Activated CD4-positive, alpha-beta T cell treated with anti-CD3 and anti-CD28 coated beads for 36 hours (primary cell): ENCODE data around the gene LTBP1. TPM values are rescaled to one million over a fixed set of nuclear protein-coding genes. Genes with fewer than 3 reads are reported as not detected.

Experiments
- ATAC-seq: fragments of 200-7000 bp; cut with Tn5 transposase; one replicate; pipeline ENCODE4 v1.10.0; 2021; ENCODE audit warnings: mild to moderate bottlenecking, moderate library complexity
- CTCF ChIA-PET: fragments of 350-600 bp; sonication (Branson Sonifier 250); formaldehyde crosslinking; loops from one replicate; lab custom pipeline; 2021; ENCODE audit warnings: antibody characterized with exemption; lab: Charles Lee
- POLR2A ChIA-PET: fragments of 350-600 bp; sonication (Branson Sonifier 250); formaldehyde crosslinking; loops from one replicate; lab custom pipeline; 2021; ENCODE audit warnings: antibody characterized with exemption, inconsistent platforms; lab: Charles Lee
- DNase-seq: peaks from one replicate; pipeline ENCODE4 v3.0.0-alpha.2; 2020
- H3K27ac Mint-ChIP-seq: one replicate; pipeline ENCODE4 v1.8.0; 2021; ENCODE audit warnings: mixed read lengths
- H3K27me3 Mint-ChIP-seq: one replicate; pipeline ENCODE4 v1.8.0; 2021; ENCODE audit warnings: mixed read lengths
- H3K36me3 Mint-ChIP-seq: one replicate; pipeline ENCODE4 v1.8.0; 2021; ENCODE audit warnings: low read depth, mixed read lengths
- H3K4me1 Mint-ChIP-seq: one replicate; pipeline ENCODE4 v1.8.0; 2021; ENCODE audit warnings: mixed read lengths
- H3K4me3 Mint-ChIP-seq: one replicate; pipeline ENCODE4 v1.8.0; 2021; ENCODE audit warnings: mild to moderate bottlenecking, moderate library complexity, mixed read lengths
- H3K9me3 Mint-ChIP-seq: one replicate; pipeline ENCODE4 v1.8.0; 2021; ENCODE audit warnings: low read depth, mixed read lengths
- intact Hi-C, 2 experiments: fragments of 100-400 bp; cut with DNase I in 1 of 2; cut with micrococcal nuclease in 1 of 2; formaldehyde crosslinking; loops; one replicate each; pipeline versions ENCODE4 v1.14.2 to v1.15.1; 2022 to 2024; cut with DNase I, micrococcal nuclease
- total RNA-seq, 2 experiments: library from RNA; stranded (reverse); gene quantifications; one replicate each; pipeline ENCODE4 v1.2.3, GENCODE V29; 2021

Gene LTBP1
- total RNA-seq, 2 experiments from 2014 or later: 0.14 to 0.26 TPM

DNA sequence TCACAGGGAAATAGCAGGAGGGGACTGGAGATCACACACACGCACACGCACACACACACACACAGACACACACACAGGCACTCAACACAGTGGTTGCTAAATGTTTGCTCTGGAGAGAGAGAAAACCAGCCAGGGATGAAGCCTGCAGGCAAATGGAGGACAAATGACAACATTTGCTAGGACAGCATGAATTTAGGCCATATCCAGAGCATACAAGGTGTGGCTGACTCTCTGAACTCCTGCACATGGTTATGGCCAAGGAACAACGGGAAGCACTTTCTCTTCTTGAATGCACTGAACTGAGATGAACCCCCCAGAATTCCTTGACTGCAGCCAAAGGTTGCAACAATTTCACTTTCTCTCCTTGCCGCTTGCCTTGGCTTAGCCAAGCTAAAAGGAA lies 299.7 kb downstream of the LTBP1 start:
- no peaks in the 10 kb centered on the region for H3K27me3 Mint-ChIP-seq
- no peak for ATAC-seq
- H3K36me3 Mint-ChIP-seq: no peaks in the 10 kb centered on the region

DNA sequence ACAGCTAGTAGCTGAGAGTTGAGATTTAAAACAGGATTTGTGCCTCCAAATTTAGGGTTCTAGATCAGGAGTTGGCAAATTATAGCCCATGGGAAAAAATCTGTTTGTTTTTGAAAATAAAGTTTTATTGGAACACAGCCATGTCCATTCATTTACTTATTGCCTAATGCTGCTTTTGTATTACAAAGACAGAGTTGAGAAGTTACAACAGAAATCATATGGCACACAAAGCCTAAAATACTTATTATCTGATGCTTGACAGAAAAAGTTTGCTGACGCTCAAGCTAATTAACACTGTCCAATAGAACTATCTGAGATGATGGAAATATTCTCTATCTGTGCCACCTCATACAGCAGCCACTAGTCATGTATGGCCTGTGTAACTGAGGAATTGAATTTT lies 300.6 kb downstream of the LTBP1 start:
- DNase-seq (no peak), ATAC-seq (no peak)
- ChIA-PET POLR2A (no interaction called here), CTCF (no interaction called here)
- H3K27me3 Mint-ChIP-seq: no peaks in the 10 kb centered on the region
- intact Hi-C loops: no loop called here
- H3K4me3 Mint-ChIP-seq: no peak overlapping the region
- H3K9me3 Mint-ChIP-seq: no peaks in the 10 kb centered on the region
- no peak overlapping the region for H3K27ac Mint-ChIP-seq
- H3K4me1 Mint-ChIP-seq: no peaks in the 10 kb centered on the region
- no peaks in the 10 kb centered on the region for H3K36me3 Mint-ChIP-seq

More for the DNA sequence above, 299.7 kb downstream of the LTBP1 start:
- H3K9me3 Mint-ChIP-seq: no peaks in the 10 kb centered on the region
- no peak for DNase-seq
- H3K27ac Mint-ChIP-seq: no peak overlapping the region
- CTCF ChIA-PET: no interaction called here
- intact Hi-C loops: no loop called here
- no peaks in the 10 kb centered on the region for H3K4me1 Mint-ChIP-seq
- POLR2A ChIA-PET: no interaction called here
- H3K4me3 Mint-ChIP-seq: no peak overlapping the region

DNA sequence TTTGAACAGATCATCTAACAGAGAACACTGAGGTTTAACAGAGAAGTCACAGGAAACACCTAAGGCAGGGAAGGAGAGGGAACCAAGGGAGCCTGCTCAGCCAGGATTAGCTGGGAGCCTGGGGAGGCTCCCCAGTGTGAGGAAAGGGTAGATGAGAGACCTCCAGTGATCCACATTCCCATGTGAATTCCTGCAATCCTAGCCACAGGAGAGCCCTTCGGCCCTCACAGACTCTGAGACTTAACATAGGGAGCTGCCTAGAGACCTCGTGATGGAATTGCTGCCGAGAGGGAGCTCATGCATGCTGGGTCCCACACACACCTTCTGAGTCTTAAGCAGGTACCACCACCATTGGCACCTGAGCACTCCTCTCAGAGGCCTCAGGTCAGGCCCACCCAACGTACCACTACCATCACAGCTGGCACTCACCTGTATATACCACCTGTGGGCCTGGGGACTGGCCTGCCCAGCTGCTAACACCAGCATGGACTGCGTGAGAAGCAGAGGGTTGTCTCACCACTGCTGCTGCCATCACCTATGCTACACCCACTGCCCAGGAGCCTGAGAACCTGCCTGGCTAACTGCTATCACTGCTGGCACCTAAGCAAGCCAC lies 303.8 kb downstream of the LTBP1 start:
- no peak for ATAC-seq
- ChIA-PET POLR2A (no interaction called here), CTCF (no interaction called here)
- no peak overlapping the region for H3K4me3 Mint-ChIP-seq
- intact Hi-C loops: no loop called here
- H3K36me3 Mint-ChIP-seq: no peaks in the 10 kb centered on the region
- no peaks in the 10 kb centered on the region for H3K9me3 Mint-ChIP-seq
- no peaks in the 10 kb centered on the region for H3K4me1 Mint-ChIP-seq
- no peaks in the 10 kb centered on the region for H3K27me3 Mint-ChIP-seq
- no peak for DNase-seq
- no peak overlapping the region for H3K27ac Mint-ChIP-seq

DNA sequence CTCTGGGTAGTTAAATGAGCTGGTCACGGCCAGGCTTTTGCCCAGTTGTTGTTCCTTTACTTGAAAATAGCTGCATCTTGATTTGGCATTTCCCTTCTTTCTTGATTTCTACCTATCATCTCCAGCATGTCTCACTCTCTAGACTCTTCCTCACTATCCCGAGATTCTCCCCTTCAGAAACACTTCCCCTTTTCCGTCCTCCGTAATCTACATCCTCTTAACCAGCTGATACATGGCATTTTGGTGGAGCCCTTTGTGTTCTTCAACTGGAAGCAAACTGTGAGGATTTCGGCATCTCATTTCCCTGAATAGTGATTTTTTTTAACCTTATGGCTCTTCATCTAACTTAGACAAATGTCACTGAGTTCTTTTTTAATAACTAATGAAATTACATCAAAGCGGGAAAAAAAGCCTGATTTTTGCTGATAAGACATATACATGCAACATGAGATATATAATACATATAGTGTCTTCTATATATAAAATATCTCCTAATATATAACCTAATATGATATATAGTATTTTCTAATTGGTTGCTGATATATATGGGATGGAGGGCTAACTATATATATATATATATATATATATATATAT lies 309.5 kb downstream of the LTBP1 start:
- Mint-ChIP-seq H3K27me3 (peaks cover 4% of the 10 kb centered on the region), H3K27ac (no peak overlapping the region), H3K36me3 (no peaks in the 10 kb centered on the region), H3K9me3 (no peaks in the 10 kb centered on the region), H3K4me3 (no peak overlapping the region), H3K4me1 (no peaks in the 10 kb centered on the region)
- no peak for ATAC-seq
- CTCF ChIA-PET: no interaction called here
- no peak for DNase-seq
- intact Hi-C loops: no loop called here
- POLR2A ChIA-PET: no interaction called here

DNA sequence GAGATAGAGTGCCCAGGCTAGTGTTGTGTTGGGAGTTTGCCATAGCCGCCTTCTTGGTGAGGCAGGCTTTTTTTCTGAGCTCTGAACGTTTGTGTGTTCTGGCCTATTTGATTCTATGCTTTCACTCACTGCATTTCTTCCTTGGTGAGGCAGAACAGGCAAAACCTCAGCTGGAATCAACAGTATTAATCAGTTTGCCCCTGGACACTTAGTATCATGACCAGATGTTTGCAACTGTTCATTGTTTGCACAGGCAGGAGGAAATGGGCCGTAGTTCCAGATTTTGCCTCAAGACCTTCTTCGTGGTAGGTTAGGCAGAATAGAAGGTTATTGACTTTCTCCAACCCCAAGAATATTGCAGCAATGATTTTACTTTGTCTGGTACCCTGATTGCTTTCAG lies 311.6 kb downstream of the LTBP1 start:
- Mint-ChIP-seq H3K4me1 (no peaks in the 10 kb centered on the region), H3K27me3 (peaks cover 4% of the 10 kb centered on the region), H3K36me3 (no peaks in the 10 kb centered on the region), H3K9me3 (no peaks in the 10 kb centered on the region), H3K27ac (no peak overlapping the region), H3K4me3 (no peak overlapping the region)
- ChIA-PET CTCF (no interaction called here), POLR2A (no interaction called here)
- no peak for ATAC-seq
- DNase-seq: no peak
- intact Hi-C loops: no loop called here

DNA sequence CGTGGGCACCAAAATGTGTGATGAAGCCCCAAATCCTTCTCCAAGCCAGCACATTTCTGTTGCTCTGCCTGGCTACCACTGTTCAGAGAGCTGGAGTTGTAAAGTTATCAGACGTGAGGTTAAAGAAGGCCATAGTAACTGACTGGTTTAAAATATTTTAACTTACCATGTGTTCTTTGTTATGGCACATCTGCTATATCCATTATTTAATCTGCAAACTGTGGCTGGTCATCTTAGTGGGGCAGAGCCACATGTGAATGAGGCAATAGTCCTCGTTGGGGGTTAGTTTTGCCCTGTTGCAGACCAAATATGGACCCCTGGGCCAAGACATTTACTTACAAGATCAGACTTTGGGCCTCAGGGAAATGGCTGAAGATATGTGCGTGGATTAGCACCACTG lies 315.3 kb downstream of the LTBP1 start:
- POLR2A ChIA-PET: no interaction called here

DNA sequence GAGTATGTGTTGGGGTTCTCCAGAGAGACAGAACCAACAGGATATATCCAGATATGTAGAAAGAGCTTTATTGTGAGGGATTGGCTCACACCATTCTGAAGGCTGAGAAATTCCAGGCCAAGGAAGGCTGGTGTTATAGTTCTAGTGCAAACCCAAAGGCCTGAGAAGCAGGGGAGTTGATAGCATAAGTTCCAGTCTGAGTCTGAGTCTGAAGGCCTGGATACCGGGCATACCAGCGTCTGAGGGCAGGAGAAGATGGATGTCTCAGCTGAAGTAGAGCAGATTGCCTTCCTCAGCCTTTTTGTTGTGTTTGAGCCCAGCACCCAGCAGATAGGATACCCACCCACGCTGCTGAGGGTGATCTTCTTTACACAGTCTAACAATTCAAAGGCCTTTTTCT lies 318.0 kb downstream of the LTBP1 start:
- no peak overlapping the region for H3K4me3 Mint-ChIP-seq
- ATAC-seq (no peak), DNase-seq (no peak)
- H3K9me3 Mint-ChIP-seq: peaks cover 1% of the 10 kb centered on the region
- H3K36me3 Mint-ChIP-seq: no peaks in the 10 kb centered on the region
- no peak overlapping the region for H3K27ac Mint-ChIP-seq
- intact Hi-C loops: no loop called here
- no peaks in the 10 kb centered on the region for H3K4me1 Mint-ChIP-seq
- ChIA-PET POLR2A (no interaction called here), CTCF (no interaction called here)
- H3K27me3 Mint-ChIP-seq: peaks cover 7% of the 10 kb centered on the region

More for the DNA sequence above, 315.3 kb downstream of the LTBP1 start:
- no peaks in the 10 kb centered on the region for H3K36me3 Mint-ChIP-seq
- no peaks in the 10 kb centered on the region for H3K9me3 Mint-ChIP-seq
- no peak overlapping the region for H3K4me3 Mint-ChIP-seq
- H3K27ac Mint-ChIP-seq: no peak overlapping the region
- H3K27me3 Mint-ChIP-seq: peaks cover 4% of the 10 kb centered on the region
- H3K4me1 Mint-ChIP-seq: no peaks in the 10 kb centered on the region
- no peak for DNase-seq
- ATAC-seq: no peak
- intact Hi-C loops: no loop called here
- CTCF ChIA-PET: no interaction called here

DNA sequence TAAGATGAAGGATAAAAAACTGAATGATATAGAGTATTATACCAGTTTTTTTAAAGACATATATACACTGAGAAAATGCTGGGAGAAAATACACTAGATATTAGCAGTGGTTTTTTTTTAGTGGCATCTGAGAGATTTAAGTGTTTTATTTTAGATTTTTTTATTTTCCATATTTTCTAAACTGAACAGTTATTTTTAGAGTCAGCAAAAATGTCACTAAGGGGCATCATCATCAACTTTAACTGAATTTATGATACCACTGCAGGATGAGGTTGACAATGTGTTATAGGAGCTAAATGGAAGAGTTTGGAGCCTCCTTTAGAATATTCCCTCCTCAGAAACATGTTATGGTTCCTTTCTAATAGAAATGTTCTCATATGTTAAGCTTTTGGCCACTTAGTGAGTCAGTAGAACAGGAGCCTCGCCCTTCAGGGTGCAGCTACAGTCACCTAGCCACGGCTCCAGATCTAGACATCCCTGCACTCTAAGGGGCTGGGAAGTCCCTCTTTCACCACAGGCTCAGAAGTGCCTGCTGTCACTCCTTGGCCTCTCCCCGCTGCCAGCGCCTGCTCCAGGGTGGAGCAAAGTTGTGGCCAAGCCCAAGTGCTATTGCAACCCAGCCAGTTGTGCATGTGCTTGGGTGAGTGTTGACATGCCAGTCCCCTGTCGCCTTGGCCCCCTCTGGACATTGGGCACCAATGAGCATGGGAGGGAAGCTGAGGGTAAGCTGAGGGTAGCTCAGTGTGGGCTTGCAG lies 319.0 kb downstream of the LTBP1 start:
- Mint-ChIP-seq H3K4me3 (no peak overlapping the region), H3K27me3 (peaks cover 7% of the 10 kb centered on the region), H3K27ac (no peak overlapping the region), H3K9me3 (peaks cover 1% of the 10 kb centered on the region), H3K36me3 (no peaks in the 10 kb centered on the region), H3K4me1 (no peaks in the 10 kb centered on the region)
- CTCF ChIA-PET: no interaction called here
- ATAC-seq: no peak
- POLR2A ChIA-PET: no interaction called here
- no peak for DNase-seq
- intact Hi-C loops: no loop called here

DNA sequence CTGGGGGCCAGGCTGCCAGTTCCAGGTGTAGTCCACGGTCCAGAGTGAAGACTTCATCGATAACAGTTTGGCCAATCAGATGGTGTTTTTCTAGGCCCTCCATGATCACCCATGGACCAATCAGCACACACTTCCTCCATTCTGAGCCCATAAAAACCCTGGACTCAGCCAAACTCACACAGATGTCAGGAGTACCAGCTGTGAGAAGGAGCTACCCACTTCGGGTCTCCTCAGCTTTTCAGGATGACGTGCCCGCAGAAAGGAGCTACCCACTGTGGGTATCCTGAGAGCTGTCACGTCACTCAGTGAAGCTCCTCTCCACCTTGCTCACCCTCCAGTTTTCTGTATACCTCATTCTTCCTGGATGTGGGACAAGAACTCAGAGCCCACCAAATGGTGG lies 319.7 kb downstream of the LTBP1 start:
- no peak for ATAC-seq
- Mint-ChIP-seq H3K27ac (no peak overlapping the region), H3K9me3 (peaks cover 1% of the 10 kb centered on the region), H3K27me3 (peaks cover 3% of the 10 kb centered on the region), H3K36me3 (no peaks in the 10 kb centered on the region), H3K4me3 (no peak overlapping the region), H3K4me1 (peaks cover 3% of the 10 kb centered on the region)
- intact Hi-C loops: no loop called here
- CTCF ChIA-PET: no interaction called here
- DNase-seq: no peak
- POLR2A ChIA-PET: no interaction called here

DNA sequence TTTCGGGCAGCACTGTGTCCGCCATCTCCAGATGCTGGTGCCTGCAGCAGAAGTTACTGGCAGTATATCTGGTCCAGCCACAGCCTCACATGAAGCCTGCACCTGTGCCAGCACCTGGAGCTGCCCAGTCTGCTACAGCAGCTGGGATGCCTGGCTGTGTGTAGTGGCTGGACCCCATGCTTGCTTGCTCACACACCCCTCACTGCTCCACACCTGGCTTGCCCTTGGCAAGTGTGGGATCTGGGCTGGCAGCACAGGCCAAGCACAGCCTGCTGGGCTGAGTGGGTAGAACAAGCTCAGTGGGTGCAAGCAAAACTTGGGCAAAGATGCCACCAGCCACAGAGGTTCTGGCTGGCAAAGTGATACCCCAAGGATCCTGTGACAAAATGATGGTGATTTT lies 320.3 kb downstream of the LTBP1 start:
- peaks cover 8% of the 10 kb centered on the region for H3K4me1 Mint-ChIP-seq
- H3K4me3 Mint-ChIP-seq: no peak overlapping the region
- POLR2A ChIA-PET: no interaction called here
- peaks cover 1% of the 10 kb centered on the region for H3K9me3 Mint-ChIP-seq
- CTCF ChIA-PET: no interaction called here
- ATAC-seq (no peak), DNase-seq (no peak)
- H3K27me3 Mint-ChIP-seq: peaks cover 3% of the 10 kb centered on the region
- no peaks in the 10 kb centered on the region for H3K36me3 Mint-ChIP-seq
- intact Hi-C loops: no loop called here
- no peak overlapping the region for H3K27ac Mint-ChIP-seq

DNA sequence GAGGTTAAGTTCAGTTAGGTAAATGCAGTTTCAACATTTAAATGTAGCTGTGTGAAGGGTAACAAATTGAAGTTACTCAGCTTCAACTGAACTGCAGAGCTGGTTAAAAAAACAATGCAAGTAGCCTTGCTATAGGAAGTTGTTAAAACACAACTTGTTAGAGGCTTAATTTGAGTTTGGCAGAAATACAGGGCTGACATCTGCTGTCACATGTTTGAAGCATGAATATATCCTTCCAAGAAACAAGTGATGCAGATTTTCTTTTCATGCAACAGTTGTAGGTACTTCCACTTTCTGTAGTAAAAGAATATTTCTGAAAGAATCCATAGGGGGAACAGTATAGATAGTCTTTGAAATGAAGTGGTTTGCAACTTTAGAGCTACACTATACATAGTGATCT lies 321.0 kb downstream of the LTBP1 start:
- intact Hi-C loops: no loop called here
- Mint-ChIP-seq H3K36me3 (no peaks in the 10 kb centered on the region), H3K27ac (no peak overlapping the region), H3K9me3 (peaks cover 1% of the 10 kb centered on the region), H3K27me3 (peaks cover 3% of the 10 kb centered on the region), H3K4me1 (peaks cover 10% of the 10 kb centered on the region), H3K4me3 (no peak overlapping the region)
- DNase-seq: no peak
- ATAC-seq: no peak
- ChIA-PET CTCF (interaction anchor here (1.5 kb wide), 1 partner anchor 104 kb away, joined by 4 read pairs; no protein-coding TSS in a partner anchor), POLR2A (no interaction called here)

DNA sequence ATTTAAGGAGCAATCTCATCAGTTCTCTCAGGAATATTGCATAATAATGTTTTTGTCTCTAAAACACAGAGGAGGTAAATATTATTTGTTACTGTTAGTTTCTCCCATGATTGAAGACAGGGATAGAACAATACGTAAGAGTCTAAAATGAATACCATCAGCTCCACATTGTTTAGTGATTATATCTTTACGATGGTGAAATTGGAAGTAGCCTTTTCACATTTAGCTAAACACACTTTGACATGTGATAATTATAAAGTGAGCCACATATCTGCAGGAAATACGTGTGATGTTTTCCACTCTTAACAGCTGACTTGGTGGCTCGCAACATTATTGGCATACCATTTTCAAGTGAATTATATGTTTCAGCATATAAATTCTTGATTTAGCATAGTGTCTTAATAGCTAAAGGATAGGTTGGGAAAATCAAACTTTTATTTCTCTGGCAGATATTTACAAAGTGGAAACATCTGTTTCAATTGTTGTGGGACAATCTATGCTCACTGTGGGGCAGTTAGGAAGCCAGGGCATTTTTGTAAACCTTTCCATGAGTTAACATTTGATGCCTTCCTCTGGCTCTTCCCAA lies 321.6 kb downstream of the LTBP1 start:
- H3K9me3 Mint-ChIP-seq: peaks cover 1% of the 10 kb centered on the region
- H3K4me3 Mint-ChIP-seq: no peak overlapping the region
- no peak for ATAC-seq
- H3K4me1 Mint-ChIP-seq: peaks cover 10% of the 10 kb centered on the region
- POLR2A ChIA-PET: no interaction called here
- intact Hi-C loops: no loop called here
- H3K27ac Mint-ChIP-seq: no peak overlapping the region
- CTCF ChIA-PET: interaction anchor here (1.5 kb wide), 1 partner anchor 104 kb away, joined by 4 read pairs; no protein-coding TSS in a partner anchor
- DNase-seq: no peak
- peaks cover 3% of the 10 kb centered on the region for H3K27me3 Mint-ChIP-seq
- no peaks in the 10 kb centered on the region for H3K36me3 Mint-ChIP-seq
